ENCODE measurements around the gene FADS6. TPM values are rescaled to one million over a fixed set of nuclear protein-coding genes. Genes with fewer than 3 reads are reported as not detected.

The FADS6 gene
- total RNA-seq, 1 donor from 2014 or later: not detected

DNA sequence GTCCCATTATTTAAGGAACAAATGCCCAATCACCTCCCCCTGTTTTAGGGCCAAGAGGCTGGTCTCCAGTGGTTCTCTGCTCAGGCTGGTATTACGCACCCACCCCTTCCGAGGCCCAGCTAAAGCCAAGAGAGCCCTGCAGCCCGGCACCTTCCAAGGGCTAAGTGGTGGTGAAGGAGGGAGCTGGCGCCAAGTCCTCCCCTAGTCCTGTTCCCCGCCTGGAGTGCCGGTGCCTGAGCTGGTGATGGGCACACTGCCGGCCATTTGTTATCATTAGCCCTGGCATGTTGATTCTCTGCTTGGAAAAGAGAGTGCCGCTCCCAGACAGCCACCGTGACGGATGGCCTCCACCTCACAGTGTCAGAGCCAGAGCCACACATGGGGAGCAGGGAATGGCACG lies 65.6 kb downstream of the FADS6 start:
- H3K4me3 Mint-ChIP-seq (ENCODE audit: unreplicated experiment): no peak overlapping the region
- H3K36me3 Mint-ChIP-seq (ENCODE audit: low read depth, unreplicated experiment): peaks cover 14% of the 10 kb centered on the region
- H3K27ac Mint-ChIP-seq (ENCODE audit: unreplicated experiment): no peak overlapping the region

More for the DNA sequence above, 65.6 kb downstream of the FADS6 start:
- Mint-ChIP-seq H3K27me3 (ENCODE audit: unreplicated experiment) (peaks cover 5% of the 10 kb centered on the region), H3K9me3 (ENCODE audit: unreplicated experiment) (no peaks in the 10 kb centered on the region), H3K4me1 (ENCODE audit: unreplicated experiment) (no peaks in the 10 kb centered on the region)
- DNase-seq (ENCODE audit: low spot score): no peak
- TF ChIP-seq, protein P1, sequence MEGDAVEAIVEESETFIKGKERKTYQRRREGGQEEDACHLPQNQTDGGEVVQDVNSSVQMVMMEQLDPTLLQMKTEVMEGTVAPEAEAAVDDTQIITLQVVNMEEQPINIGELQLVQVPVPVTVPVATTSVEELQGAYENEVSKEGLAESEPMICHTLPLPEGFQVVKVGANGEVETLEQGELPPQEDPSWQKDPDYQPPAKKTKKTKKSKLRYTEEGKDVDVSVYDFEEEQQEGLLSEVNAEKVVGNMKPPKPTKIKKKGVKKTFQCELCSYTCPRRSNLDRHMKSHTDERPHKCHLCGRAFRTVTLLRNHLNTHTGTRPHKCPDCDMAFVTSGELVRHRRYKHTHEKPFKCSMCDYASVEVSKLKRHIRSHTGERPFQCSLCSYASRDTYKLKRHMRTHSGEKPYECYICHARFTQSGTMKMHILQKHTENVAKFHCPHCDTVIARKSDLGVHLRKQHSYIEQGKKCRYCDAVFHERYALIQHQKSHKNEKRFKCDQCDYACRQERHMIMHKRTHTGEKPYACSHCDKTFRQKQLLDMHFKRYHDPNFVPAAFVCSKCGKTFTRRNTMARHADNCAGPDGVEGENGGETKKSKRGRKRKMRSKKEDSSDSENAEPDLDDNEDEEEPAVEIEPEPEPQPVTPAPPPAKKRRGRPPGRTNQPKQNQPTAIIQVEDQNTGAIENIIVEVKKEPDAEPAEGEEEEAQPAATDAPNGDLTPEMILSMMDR (IDR thresholded peaks at IDR 0.05; ENCODE audit: unreplicated experiment): no peak

Other genes starting within 250 kb of the FADS6 start
- gene CD300LF, start 180.7 kb downstream of the FADS6 start, total RNA-seq (ENCODE audit: unreplicated experiment): not detected
- gene RAB37, start 156.4 kb downstream of the FADS6 start, total RNA-seq (ENCODE audit: unreplicated experiment): 2.5 TPM
- 30.5 TPM for gene NHERF1, start 145.0 kb downstream of the FADS6 start, total RNA-seq (ENCODE audit: unreplicated experiment)
- 50.1 TPM for gene NAT9, start 117.3 kb downstream of the FADS6 start, total RNA-seq (ENCODE audit: unreplicated experiment)
- gene GRIN2C, start 33.7 kb downstream of the FADS6 start, total RNA-seq (ENCODE audit: unreplicated experiment): 0.74 TPM
- 22.1 TPM for gene FDXR, start 20.6 kb downstream of the FADS6 start, total RNA-seq (ENCODE audit: unreplicated experiment)
- gene USH1G, start 29.6 kb upstream of the FADS6 start, total RNA-seq (ENCODE audit: unreplicated experiment): 0.18 TPM
- not detected for gene OTOP2, start 30.6 kb upstream of the FADS6 start, total RNA-seq (ENCODE audit: unreplicated experiment)
- not detected for gene OTOP3, start 42.3 kb upstream of the FADS6 start, total RNA-seq (ENCODE audit: unreplicated experiment)
- 157 TPM for gene HID1, start 79.1 kb upstream of the FADS6 start, total RNA-seq (ENCODE audit: unreplicated experiment)
- gene CDR2L, start 94.0 kb upstream of the FADS6 start, total RNA-seq (ENCODE audit: unreplicated experiment): 33.2 TPM
- 16.2 TPM for gene MRPL58, start 119.0 kb upstream of the FADS6 start, total RNA-seq (ENCODE audit: unreplicated experiment)
- gene ATP5PD, start 153.3 kb upstream of the FADS6 start, total RNA-seq (ENCODE audit: unreplicated experiment): 179 TPM
- 33.5 TPM for gene KCTD2, start 153.6 kb upstream of the FADS6 start, total RNA-seq (ENCODE audit: unreplicated experiment)
- 50.9 TPM for gene SLC16A5, start 194.3 kb upstream of the FADS6 start, total RNA-seq (ENCODE audit: unreplicated experiment)
- 43.4 TPM for gene ARMC7, start 216.3 kb upstream of the FADS6 start, total RNA-seq (ENCODE audit: unreplicated experiment)
- gene NT5C, start 238.1 kb upstream of the FADS6 start, total RNA-seq (ENCODE audit: unreplicated experiment): 13.5 TPM

Measured in endothelial cell (in vitro differentiated cells).